Gastroesophageal sphincter (tissue), 3 donors: ENCODE measurements around the gene NELFB.
A peak's percentile ranks its signal among the peaks of the same experiment; 100 is the strongest.

Experiments
- CTCF ChIP-seq, 4 experiments: fragments of 200-600 bp in 2 of 4; fragments of 450-650 bp in 2 of 4; sonication (generic) in 1 of 4; IDR thresholded peaks; one replicate each; pipeline ENCODE4 v1.5.1; 2017 to 2019; ENCODE audit warnings: antibody characterized with exemption in 4 of 4, mild to moderate bottlenecking in 2 of 4, moderate library complexity in 2 of 4
- EP300 ChIP-seq: sonication (generic); formaldehyde crosslinking; IDR thresholded peaks from one replicate; pipeline ENCODE4 v1.6.1; 2017; ENCODE audit warnings: antibody characterized with exemption, mild to moderate bottlenecking
- POLR2A ChIP-seq, 2 donors: fragments of 450-650 bp; IDR thresholded peaks; one replicate each; pipeline ENCODE4 v1.6.1; 2017; ENCODE audit warnings: antibody characterized with exemption in 2 of 2, mild to moderate bottlenecking in 2 of 2, moderate library complexity in 1 of 2
- POLR2AphosphoS5 ChIP-seq: sonication (generic); formaldehyde crosslinking; IDR thresholded peaks from one replicate; pipeline ENCODE4 v1.6.1; 2017; ENCODE audit warnings: antibody characterized with exemption

DNA sequence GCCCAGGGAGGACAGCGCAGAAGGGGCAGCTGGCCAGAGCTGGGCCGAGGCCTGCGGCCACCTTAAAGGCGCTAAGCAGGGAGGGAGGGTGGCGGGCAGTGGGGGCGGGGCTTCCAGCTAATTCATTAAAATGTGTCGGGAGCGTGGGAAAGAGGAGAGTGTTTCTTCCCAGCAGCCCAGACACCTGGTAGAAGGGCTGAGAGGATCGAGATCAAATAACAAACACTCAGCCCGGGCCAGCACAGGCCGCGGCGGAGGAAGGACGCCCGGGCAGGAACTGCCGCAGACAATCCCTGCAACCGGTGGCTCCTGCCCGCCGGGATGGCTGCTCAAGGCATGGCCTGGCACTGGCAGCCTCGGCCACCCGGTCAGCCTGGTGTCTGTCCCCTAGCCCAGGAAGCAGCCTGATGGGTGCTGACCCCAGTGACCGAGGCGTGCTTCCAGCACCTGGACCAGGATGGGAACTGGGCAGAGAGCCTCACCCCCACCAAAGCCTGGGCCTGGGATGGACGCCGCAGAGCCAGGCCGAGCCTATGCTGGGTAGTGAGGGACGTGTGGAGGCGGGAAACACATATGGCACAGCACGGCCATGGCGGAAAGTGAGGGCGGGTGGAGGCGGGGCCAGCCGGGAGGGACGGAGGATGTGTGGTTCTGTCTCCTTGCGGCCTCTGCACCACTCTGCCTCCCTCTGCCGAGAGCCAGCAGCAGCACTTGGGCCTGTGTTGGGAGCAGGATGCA, 50.1 kb downstream of the NELFB start:
- TF ChIP-seq CTCF (IDR thresholded peaks at IDR 0.05) (peak in 1 of 4 experiments; percentile 28), POLR2A (IDR thresholded peaks at IDR 0.05) (no peak), EP300 (no peak), POLR2AphosphoS5 (no peak)
